ENCODE data around the gene PGGT1B.

PGGT1B gene

GRCh38 chr5:115202952-115203351 lies 59.7 kb downstream of the PGGT1B start:
- 100% methylated on average over 1 of the region's 1 CpG for WGBS (ENCODE audit: insufficient coverage)
- no peak for DNase-seq
- Histone ChIP-seq H3K27me3 (replicated peaks in 2 of 5; ENCODE audit: control insufficient read depth in 4 of 5, insufficient read depth in 5 of 5, low read length in 4 of 5) (no peaks in the 10 kb centered on the region), H3K36me3 (ENCODE audit: control insufficient read depth in 4 of 4, insufficient read depth in 4 of 4, low read length in 3 of 4) (peaks cover 0 to 2% (median 0%) of the 10 kb centered on the region in 4 experiments), H3K4me1 (ENCODE audit: control extremely low read depth in 1 of 4, control insufficient read depth in 4 of 4, insufficient read depth in 4 of 4, low read length in 3 of 4) (no peaks in the 10 kb centered on the region), H3K4me3 (ENCODE audit: control insufficient read depth in 1 of 7, extremely low read depth in 1 of 7, insufficient read depth in 4 of 7, low read depth in 2 of 7, low read length in 6 of 7) (no peak overlapping the region), H3K27ac (ENCODE audit: insufficient read depth in 1 of 2, low read depth in 1 of 2, low read length in 2 of 2, poor library complexity in 1 of 2, severe bottlenecking in 2 of 2) (no peak overlapping the region), H3K9me3 (ENCODE audit: control extremely low read depth in 1 of 5, control insufficient read depth in 4 of 5, insufficient read depth in 2 of 5, low read depth in 1 of 5, low read length in 4 of 5) (peaks cover 0 to 2% (median 0%) of the 10 kb centered on the region in 5 experiments)
- ChIA-PET POLR2A (no interaction called here), CTCF (no interaction called here)

GRCh38 chr5:115196161-115196560 lies 66.5 kb downstream of the PGGT1B start:
- ChIA-PET CTCF (no interaction called here), POLR2A (no interaction called here)
- Histone ChIP-seq H3K36me3 (ENCODE audit: control insufficient read depth in 4 of 4, insufficient read depth in 4 of 4, low read length in 3 of 4) (no peaks in the 10 kb centered on the region), H3K4me1 (ENCODE audit: control extremely low read depth in 1 of 4, control insufficient read depth in 4 of 4, insufficient read depth in 4 of 4, low read length in 3 of 4) (no peaks in the 10 kb centered on the region), H3K27me3 (replicated peaks in 2 of 5; ENCODE audit: control insufficient read depth in 4 of 5, insufficient read depth in 5 of 5, low read length in 4 of 5) (peaks cover 0 to 5% (median 0%) of the 10 kb centered on the region in 5 experiments), H3K4me3 (ENCODE audit: control insufficient read depth in 1 of 7, extremely low read depth in 1 of 7, insufficient read depth in 4 of 7, low read depth in 2 of 7, low read length in 6 of 7) (no peak overlapping the region), H3K9me3 (ENCODE audit: control extremely low read depth in 1 of 5, control insufficient read depth in 4 of 5, insufficient read depth in 2 of 5, low read depth in 1 of 5, low read length in 4 of 5) (peaks cover 0 to 2% (median 0%) of the 10 kb centered on the region in 5 experiments), H3K27ac (ENCODE audit: insufficient read depth in 1 of 2, low read depth in 1 of 2, low read length in 2 of 2, poor library complexity in 1 of 2, severe bottlenecking in 2 of 2) (no peak overlapping the region)
- WGBS (ENCODE audit: insufficient coverage) = 88% methylated on average over 3 of the region's 3 CpGs
- no peak for DNase-seq

GRCh38 chr5:115194676-115195075 lies 68.0 kb downstream of the PGGT1B start:
- no peak for DNase-seq
- peaks cover 0 to 10% (median 2%) of the 10 kb centered on the region in 5 experiments for H3K27me3 ChIP-seq (replicated peaks in 2 of 5; ENCODE audit: control insufficient read depth in 4 of 5, insufficient read depth in 5 of 5, low read length in 4 of 5)
- CTCF ChIA-PET = no interaction called here
- H3K4me3 ChIP-seq (ENCODE audit: control insufficient read depth in 1 of 7, extremely low read depth in 1 of 7, insufficient read depth in 4 of 7, low read depth in 2 of 7, low read length in 6 of 7) = no peak overlapping the region
- 100% methylated on average over 2 of the region's 2 CpGs for WGBS (ENCODE audit: insufficient coverage)
- no peaks in the 10 kb centered on the region for H3K4me1 ChIP-seq (ENCODE audit: control extremely low read depth in 1 of 4, control insufficient read depth in 4 of 4, insufficient read depth in 4 of 4, low read length in 3 of 4)
- POLR2A ChIA-PET = no interaction called here
- no peaks in the 10 kb centered on the region for H3K36me3 ChIP-seq (ENCODE audit: control insufficient read depth in 4 of 4, insufficient read depth in 4 of 4, low read length in 3 of 4)
- peaks cover 0 to 1% (median 0%) of the 10 kb centered on the region in 5 experiments for H3K9me3 ChIP-seq (ENCODE audit: control extremely low read depth in 1 of 5, control insufficient read depth in 4 of 5, insufficient read depth in 2 of 5, low read depth in 1 of 5, low read length in 4 of 5)
- no peak overlapping the region for H3K27ac ChIP-seq (ENCODE audit: insufficient read depth in 1 of 2, low read depth in 1 of 2, low read length in 2 of 2, poor library complexity in 1 of 2, severe bottlenecking in 2 of 2)

- ChIA-PET POLR2A (no interaction called here), CTCF (no interaction called here)
- Histone ChIP-seq H3K4me3 (ENCODE audit: control insufficient read depth in 1 of 7, extremely low read depth in 1 of 7, insufficient read depth in 4 of 7, low read depth in 2 of 7, low read length in 6 of 7) (no peak overlapping the region), H3K9me3 (ENCODE audit: control extremely low read depth in 1 of 5, control insufficient read depth in 4 of 5, insufficient read depth in 2 of 5, low read depth in 1 of 5, low read length in 4 of 5) (no peaks in the 10 kb centered on the region), H3K36me3 (ENCODE audit: control insufficient read depth in 4 of 4, insufficient read depth in 4 of 4, low read length in 3 of 4) (no peaks in the 10 kb centered on the region), H3K27ac (ENCODE audit: insufficient read depth in 1 of 2, low read depth in 1 of 2, low read length in 2 of 2, poor library complexity in 1 of 2, severe bottlenecking in 2 of 2) (no peak overlapping the region), H3K4me1 (ENCODE audit: control extremely low read depth in 1 of 4, control insufficient read depth in 4 of 4, insufficient read depth in 4 of 4, low read length in 3 of 4) (no peaks in the 10 kb centered on the region), H3K27me3 (replicated peaks in 2 of 5; ENCODE audit: control insufficient read depth in 4 of 5, insufficient read depth in 5 of 5, low read length in 4 of 5) (peaks cover 0 to 17% (median 7%) of the 10 kb centered on the region in 5 experiments)
- no peak for DNase-seq
Observed at GRCh38 chr5:115193295-115193694, 69.4 kb downstream of the PGGT1B start.

- CTCF ChIA-PET = interaction anchor here (0.6 kb wide), 1 partner anchor 67 kb away, joined by 3 read pairs; no protein-coding TSS in a partner anchor
- H3K27ac ChIP-seq (ENCODE audit: insufficient read depth in 1 of 2, low read depth in 1 of 2, low read length in 2 of 2, poor library complexity in 1 of 2, severe bottlenecking in 2 of 2) = no peak overlapping the region
- H3K9me3 ChIP-seq (ENCODE audit: control extremely low read depth in 1 of 5, control insufficient read depth in 4 of 5, insufficient read depth in 2 of 5, low read depth in 1 of 5, low read length in 4 of 5) = no peaks in the 10 kb centered on the region
- H3K4me1 ChIP-seq (ENCODE audit: control extremely low read depth in 1 of 4, control insufficient read depth in 4 of 4, insufficient read depth in 4 of 4, low read length in 3 of 4) = no peaks in the 10 kb centered on the region
- WGBS (ENCODE audit: insufficient coverage) = no CpG with 5 or more reads among the region's 1 CpG
- no peak overlapping the region for H3K4me3 ChIP-seq (ENCODE audit: control insufficient read depth in 1 of 7, extremely low read depth in 1 of 7, insufficient read depth in 4 of 7, low read depth in 2 of 7, low read length in 6 of 7)
- peaks cover 0 to 22% (median 7%) of the 10 kb centered on the region in 5 experiments for H3K27me3 ChIP-seq (replicated peaks in 2 of 5; ENCODE audit: control insufficient read depth in 4 of 5, insufficient read depth in 5 of 5, low read length in 4 of 5)
- POLR2A ChIA-PET = no interaction called here
- no peak for DNase-seq
- H3K36me3 ChIP-seq (ENCODE audit: control insufficient read depth in 4 of 4, insufficient read depth in 4 of 4, low read length in 3 of 4) = no peaks in the 10 kb centered on the region
Observed at GRCh38 chr5:115192098-115192497, 70.6 kb downstream of the PGGT1B start.

GRCh38 chr5:115191474-115192031 lies 71.1 kb downstream of the PGGT1B start:
- Histone ChIP-seq H3K9me3 (ENCODE audit: control extremely low read depth in 1 of 5, control insufficient read depth in 4 of 5, insufficient read depth in 2 of 5, low read depth in 1 of 5, low read length in 4 of 5) (peaks cover 0 to 1% (median 0%) of the 10 kb centered on the region in 5 experiments), H3K4me1 (ENCODE audit: control extremely low read depth in 1 of 4, control insufficient read depth in 4 of 4, insufficient read depth in 4 of 4, low read length in 3 of 4) (no peaks in the 10 kb centered on the region), H3K4me3 (ENCODE audit: control insufficient read depth in 1 of 7, extremely low read depth in 1 of 7, insufficient read depth in 4 of 7, low read depth in 2 of 7, low read length in 6 of 7) (no peak overlapping the region), H3K27ac (ENCODE audit: insufficient read depth in 1 of 2, low read depth in 1 of 2, low read length in 2 of 2, poor library complexity in 1 of 2, severe bottlenecking in 2 of 2) (no peak overlapping the region), H3K27me3 (replicated peaks in 2 of 5; ENCODE audit: control insufficient read depth in 4 of 5, insufficient read depth in 5 of 5, low read length in 4 of 5) (peaks cover 0 to 27% (median 7%) of the 10 kb centered on the region in 5 experiments), H3K36me3 (ENCODE audit: control insufficient read depth in 4 of 4, insufficient read depth in 4 of 4, low read length in 3 of 4) (no peaks in the 10 kb centered on the region)
- CTCF ChIA-PET = no interaction called here
- DNase-seq = no peak
- WGBS (ENCODE audit: insufficient coverage) = 95% methylated on average over 8 of the region's 8 CpGs
- POLR2A ChIA-PET = no interaction called here

GRCh38 chr5:115190388-115190787 lies 72.3 kb downstream of the PGGT1B start:
- CTCF ChIA-PET = no interaction called here

More at GRCh38 chr5:115190388-115190787, 72.3 kb downstream of the PGGT1B start:
- Histone ChIP-seq H3K4me1 (ENCODE audit: control extremely low read depth in 1 of 4, control insufficient read depth in 4 of 4, insufficient read depth in 4 of 4, low read length in 3 of 4) (no peaks in the 10 kb centered on the region), H3K36me3 (ENCODE audit: control insufficient read depth in 4 of 4, insufficient read depth in 4 of 4, low read length in 3 of 4) (no peaks in the 10 kb centered on the region), H3K4me3 (ENCODE audit: control insufficient read depth in 1 of 7, extremely low read depth in 1 of 7, insufficient read depth in 4 of 7, low read depth in 2 of 7, low read length in 6 of 7) (no peak overlapping the region), H3K9me3 (ENCODE audit: control extremely low read depth in 1 of 5, control insufficient read depth in 4 of 5, insufficient read depth in 2 of 5, low read depth in 1 of 5, low read length in 4 of 5) (peaks cover 0 to 1% (median 0%) of the 10 kb centered on the region in 5 experiments), H3K27ac (ENCODE audit: insufficient read depth in 1 of 2, low read depth in 1 of 2, low read length in 2 of 2, poor library complexity in 1 of 2, severe bottlenecking in 2 of 2) (no peak overlapping the region), H3K27me3 (replicated peaks in 2 of 5; ENCODE audit: control insufficient read depth in 4 of 5, insufficient read depth in 5 of 5, low read length in 4 of 5) (peaks cover under 1 to 33% (median 7%) of the 10 kb centered on the region in 5 experiments)
- 86% methylated on average over 1 of the region's 4 CpGs for WGBS (ENCODE audit: insufficient coverage)
- POLR2A ChIA-PET = no interaction called here
- no peak for DNase-seq
